B cell (primary cell): ENCODE data around the gene SMURF2. TPM values are rescaled to one million over a fixed set of nuclear protein-coding genes. Genes with fewer than 3 reads are reported as not detected.

Experiments
- ATAC-seq: fragments of 200-7000 bp; cut with Tn5 transposase; one replicate; pipeline ENCODE4 v1.10.0; 2021; ENCODE audit warnings: low read depth, mild to moderate bottlenecking, moderate number of reproducible peaks, moderate library complexity
- CTCF ChIA-PET: fragments of 350-600 bp; sonication (Branson Sonifier 250); formaldehyde crosslinking; loops from one replicate; lab custom pipeline; 2021; ENCODE audit warnings: antibody characterized with exemption, inconsistent platforms; lab: Charles Lee
- POLR2A ChIA-PET: fragments of 350-600 bp; sonication (Branson Sonifier 250); formaldehyde crosslinking; loops from one replicate; lab custom pipeline; 2021; ENCODE audit warnings: antibody characterized with exemption; lab: Charles Lee
- DNase-seq: peaks from one replicate; pipeline ENCODE4 v3.0.0; 2013
- H2AFZ ChIP-seq: 2 replicates; pipeline ENCODE4 v1.6.1; 2012; ENCODE audit warnings: mild to moderate bottlenecking, low read depth, low read length; ENCODE audit not compliant: insufficient read depth, poor library complexity, severe bottlenecking
- H3K27ac ChIP-seq, 2 donors: 1 replicate in 1 of 2; 2 replicates in 1 of 2; pipeline ENCODE4 v1.5.1; 2012 to 2013; ENCODE audit warnings: low read length in 2 of 2, mild to moderate bottlenecking in 2 of 2, moderate library complexity in 1 of 2
- H3K27me3 ChIP-seq, 4 experiments: fragments of 200-600 bp in 1 of 4; sonication (generic) in 1 of 4; replicated peaks in 1 of 4; 1 replicate in 2 of 4; 2 replicates in 2 of 4; pipeline versions ENCODE4 v1.6.1 to v1.7.0; 2013 to 2016; ENCODE audit warnings: low read length in 3 of 4, mild to moderate bottlenecking in 2 of 4, mixed read lengths in 1 of 4, moderate library complexity in 1 of 4; ENCODE audit not compliant: insufficient read depth in 4 of 4, control insufficient read depth in 3 of 4; ENCODE audit errors: control extremely low read depth in 1 of 4
- H3K36me3 ChIP-seq, 2 experiments: replicated peaks in 1 of 2; 1 replicate in 1 of 2; 2 replicates in 1 of 2; pipeline versions ENCODE4 v1.6.1 to v1.7.1; 2013; ENCODE audit warnings: low read length in 1 of 2; ENCODE audit not compliant: insufficient read depth in 2 of 2, control insufficient read depth in 1 of 2; ENCODE audit errors: control extremely low read depth in 1 of 2, extremely low read depth in 1 of 2
- H3K4me1 ChIP-seq, 2 donors: fragments of 200-600 bp in 1 of 2; sonication (generic) in 1 of 2; 1 replicate in 1 of 2; 2 replicates in 1 of 2; pipeline versions ENCODE4 v1.5.1 to v1.6.1; 2013 to 2017; ENCODE audit warnings: low read length in 2 of 2; ENCODE audit not compliant: control insufficient read depth in 2 of 2, insufficient read depth in 2 of 2
- H3K4me2 ChIP-seq: replicated peaks from 2 replicates; pipeline ENCODE3; 2012; ENCODE audit warnings: mild to moderate bottlenecking, low read depth, low read length; ENCODE audit not compliant: poor library complexity, severe bottlenecking
- H3K4me3 ChIP-seq, 5 experiments: fragments of 200-600 bp in 1 of 5; sonication (generic) in 1 of 5; 1 replicate in 3 of 5; 2 replicates in 2 of 5; pipeline versions ENCODE4 v1.5.1 to v1.7.0; 2011 to 2016; ENCODE audit warnings: low read length in 4 of 5, mild to moderate bottlenecking in 4 of 5, low read depth in 2 of 5, control low read depth in 1 of 5, moderate library complexity in 1 of 5; ENCODE audit not compliant: insufficient read depth in 1 of 5; ENCODE audit errors: control extremely low read depth in 1 of 5, extremely low read depth in 1 of 5
- H3K79me2 ChIP-seq: fragments of 200-600 bp; sonication (generic); one replicate; pipeline ENCODE4 v1.6.0; 2016; ENCODE audit warnings: low read length; ENCODE audit not compliant: control insufficient read depth, insufficient read depth
- H3K9ac ChIP-seq: fragments of 200-600 bp; sonication (generic); 2 replicates; pipeline ENCODE4 v1.6.1; 2017; ENCODE audit warnings: mild to moderate bottlenecking, low read length, moderate library complexity
- H3K9me3 ChIP-seq, 3 donors: one replicate each; pipeline versions ENCODE4 v1.6.1 to v1.7.1; 2013; ENCODE audit warnings: low read length in 2 of 3; ENCODE audit not compliant: control insufficient read depth in 2 of 3, insufficient read depth in 1 of 3; ENCODE audit errors: control extremely low read depth in 1 of 3
- H4K20me1 ChIP-seq: 2 replicates; pipeline ENCODE4 v1.6.0; 2012; ENCODE audit warnings: mild to moderate bottlenecking, low read length; ENCODE audit not compliant: insufficient read depth, control insufficient read depth, poor library complexity, severe bottlenecking
- H3K27ac Mint-ChIP-seq: one replicate; pipeline ENCODE4 v1.8.0; 2021; ENCODE audit warnings: mixed read lengths
- H3K27me3 Mint-ChIP-seq: one replicate; pipeline ENCODE4 v1.8.0; 2021; ENCODE audit warnings: mixed read lengths
- H3K4me1 Mint-ChIP-seq: one replicate; pipeline ENCODE4 v1.8.0; 2021; ENCODE audit warnings: mixed read lengths
- H3K4me3 Mint-ChIP-seq: one replicate; pipeline ENCODE4 v1.8.0; 2021; ENCODE audit warnings: mixed read lengths
- H3K9me3 Mint-ChIP-seq: one replicate; pipeline ENCODE4 v1.8.0; 2022; ENCODE audit warnings: mixed read lengths; ENCODE audit not compliant: insufficient read depth
- CTCF ChIP-seq: fragments of 200-600 bp; IDR thresholded peaks from one replicate; pipeline ENCODE4 v1.8.0; 2022; ENCODE audit warnings: antibody characterized with exemption, mild to moderate bottlenecking
- EZH2 ChIP-seq: IDR thresholded peaks from 2 replicates; pipeline ENCODE4 v1.6.1; 2012; ENCODE audit warnings: borderline replicate concordance, low read depth, mild to moderate bottlenecking, moderate library complexity, low read length; ENCODE audit not compliant: insufficient read depth, poor library complexity, severe bottlenecking
- WGBS: methylation state at CpG from one replicate; pipeline ENCODE4 v1.1.5; 2013; ENCODE audit warnings: missing lambda C conversion rate; ENCODE audit not compliant: insufficient coverage; 5-methylcytosine and 5-hydroxymethylcytosine counted together
- intact Hi-C: fragments of 100-400 bp; cut with micrococcal nuclease; formaldehyde crosslinking; loops from one replicate; pipeline ENCODE4 v1.10.0; 2022
- polyA plus RNA-seq: library from polyadenylated mRNA; depleted of rRNA; stranded (reverse); fragments of >200 nt; gene quantifications from 2 replicates; pipeline ENCODE4 v1.2.3, GENCODE V29; 2012
- total RNA-seq, 2 donors: library from RNA; stranded (reverse); fragments of 120-200 nt in 1 of 2; gene quantifications; 1 replicate in 1 of 2; 2 replicates in 1 of 2; pipeline versions ENCODE4 v1.2.3 to v1.2.4, GENCODE V29; 2013 to 2022

The SMURF2 gene
- total and polyA plus RNA-seq, 2 donors (not counting 1 experiment from before 2014, with no cell fraction given), result 9.2 to 32.8 TPM

- no peaks in the 10 kb centered on the region for H3K9me3 Mint-ChIP-seq
- DNase-seq (peak; percentile 62), ATAC-seq (peak; percentile 97)
- no peaks in the 10 kb centered on the region for H3K27me3 Mint-ChIP-seq
- Histone ChIP-seq H3K27me3 (no peaks in the 10 kb centered on the region), H3K79me2 (peaks cover 40% of the 10 kb centered on the region), H3K4me1 (peaks cover 8 to 16% of the 10 kb centered on the region in 2 donors), H4K20me1 (peaks cover 5% of the 10 kb centered on the region), H2AFZ (peak overlapping the region; percentile 48), H3K9ac (peak overlapping the region; percentile 24), H3K4me3 (no peak overlapping the region), H3K9me3 (no peaks in the 10 kb centered on the region), H3K27ac (peak overlapping the region in 1 of 2 donors; percentile 69), H3K36me3 (peaks cover 4% of the 10 kb centered on the region in 2 experiments), H3K4me2 (peak overlapping the region; percentile 55)
- intact Hi-C loops, result loop anchor here (5.0 kb wide), 1 partner anchor 43 kb away; no protein-coding TSS in a partner anchor
- peaks cover 18% of the 10 kb centered on the region for H3K4me1 Mint-ChIP-seq
- H3K4me3 Mint-ChIP-seq, result peak overlapping the region; percentile 63
- ChIA-PET CTCF (interaction anchor here (1.8 to 2.4 kb wide), 2 partner anchors 50 to 180 kb away, joined by 5 to 11 read pairs; no protein-coding TSS in a partner anchor), POLR2A (interaction anchor here (0.6 kb wide), 1 partner anchor 63 kb away, joined by 6 read pairs; the partner anchor contains the start of gene SMURF2)
- H3K27ac Mint-ChIP-seq, result peak overlapping the region; percentile 77
- 14% methylated on average over 7 of the region's 10 CpGs for WGBS
- TF ChIP-seq CTCF (no peak), EZH2 (no peak)
These were observed 62.9 kb downstream of the SMURF2 start for GRCh38 chr17:64599187-64599676.

- Histone ChIP-seq H3K27ac (peak overlapping the region in 1 of 2 donors; percentile 69), H3K4me3 (no peak overlapping the region), H2AFZ (peak overlapping the region; percentile 48), H3K27me3 (no peaks in the 10 kb centered on the region), H3K79me2 (peaks cover 37% of the 10 kb centered on the region), H3K4me2 (no peak overlapping the region), H4K20me1 (peaks cover 5% of the 10 kb centered on the region), H3K9me3 (no peaks in the 10 kb centered on the region), H3K4me1 (peaks cover 8 to 16% of the 10 kb centered on the region in 2 donors), H3K36me3 (peaks cover 4% of the 10 kb centered on the region in 2 experiments), H3K9ac (no peak overlapping the region)
- no peak overlapping the region for H3K27ac Mint-ChIP-seq
- H3K9me3 Mint-ChIP-seq, result no peaks in the 10 kb centered on the region
- ATAC-seq, result no peak
- no peak for TF ChIP-seq EZH2
- no peak for TF ChIP-seq CTCF
- no peak for DNase-seq
- ChIA-PET CTCF (interaction anchor here (0.7 to 1.8 kb wide), 3 partner anchors 13 to 178 kb away, joined by 3 to 5 read pairs (median 3); no protein-coding TSS in a partner anchor), POLR2A (no interaction called here)
- WGBS, result no CpG with 5 or more reads among the region's 2 CpGs
- no peak overlapping the region for H3K4me3 Mint-ChIP-seq
- peaks cover 18% of the 10 kb centered on the region for H3K4me1 Mint-ChIP-seq
- intact Hi-C loops, result loop anchor here (5.0 kb wide), 1 partner anchor 44 kb away; no protein-coding TSS in a partner anchor
- H3K27me3 Mint-ChIP-seq, result no peaks in the 10 kb centered on the region
These were observed 63.4 kb downstream of the SMURF2 start for GRCh38 chr17:64598672-64599071.
